Astrocyte (in vitro differentiated cells and primary cell): ENCODE data around the gene NEK6. TPM values are rescaled to one million over a fixed set of nuclear protein-coding genes. Genes with fewer than 3 reads are reported as not detected.

ENCODE experiments used
- DNase-seq: peaks from one replicate; pipeline ENCODE4 v3.0.0-alpha.2; 2010; ENCODE audit warnings: low read depth
- FAIRE-seq: peaks from 2 replicates; lab custom pipeline; 2011; peaks lifted over from hg19 to GRCh38; lab: Jason Lieb, UNC
- H2AFZ ChIP-seq: 2 replicates; pipeline ENCODE4 v1.6.0; 2012; ENCODE audit warnings: low read depth, low read length, inconsistent platforms
- H3K27ac ChIP-seq: 2 replicates; pipeline ENCODE4 v1.5.1; 2011; ENCODE audit warnings: low read depth, low read length, inconsistent platforms
- H3K27me3 ChIP-seq: 2 replicates; pipeline ENCODE4 v1.6.0; 2011; ENCODE audit warnings: low read length, inconsistent platforms; ENCODE audit not compliant: insufficient read depth
- H3K36me3 ChIP-seq: 2 replicates; pipeline ENCODE4 v1.5.1; 2011; ENCODE audit warnings: low read length, inconsistent platforms; ENCODE audit not compliant: insufficient read depth
- H3K4me1 ChIP-seq: 2 replicates; pipeline ENCODE4 v1.5.1; 2011; ENCODE audit warnings: low read length, inconsistent platforms; ENCODE audit not compliant: insufficient read depth
- H3K4me2 ChIP-seq: 2 replicates; pipeline ENCODE4 v1.6.0; 2012; ENCODE audit warnings: low read length, inconsistent platforms
- H3K4me3 ChIP-seq: 2 replicates; pipeline ENCODE4 v1.5.1; 2011; ENCODE audit warnings: low read depth, mild to moderate bottlenecking, low read length, inconsistent platforms; ENCODE audit not compliant: insufficient read depth
- H3K79me2 ChIP-seq: 2 replicates; pipeline ENCODE4 v1.6.0; 2012; ENCODE audit warnings: mild to moderate bottlenecking, low read length, inconsistent platforms; ENCODE audit not compliant: insufficient read depth
- H3K9ac ChIP-seq: 2 replicates; pipeline ENCODE4 v1.6.0; 2012; ENCODE audit warnings: mild to moderate bottlenecking, low read length, inconsistent platforms
- H3K9me3 ChIP-seq: 2 replicates; pipeline ENCODE4 v1.5.1; 2012; ENCODE audit warnings: low read depth, mild to moderate bottlenecking, low read length, inconsistent platforms; ENCODE audit not compliant: insufficient read depth
- H4K20me1 ChIP-seq: 2 replicates; pipeline ENCODE4 v1.6.0; 2012; ENCODE audit warnings: low read length, inconsistent platforms; ENCODE audit not compliant: insufficient read depth
- H3K27ac Mint-ChIP-seq: one replicate; pipeline ENCODE4 v1.8.0; 2021; ENCODE audit warnings: mild to moderate bottlenecking, mixed read lengths; ENCODE audit not compliant: unreplicated experiment
- H3K27me3 Mint-ChIP-seq: one replicate; pipeline ENCODE4 v1.8.0; 2021; ENCODE audit warnings: low read depth, mixed read lengths; ENCODE audit not compliant: unreplicated experiment
- H3K36me3 Mint-ChIP-seq: one replicate; pipeline ENCODE4 v1.8.0; 2021; ENCODE audit warnings: low read depth, mixed read lengths; ENCODE audit not compliant: unreplicated experiment
- H3K4me1 Mint-ChIP-seq: one replicate; pipeline ENCODE4 v1.8.0; 2021; ENCODE audit warnings: low read depth, mixed read lengths; ENCODE audit not compliant: unreplicated experiment
- H3K4me3 Mint-ChIP-seq: one replicate; pipeline ENCODE4 v1.8.0; 2021; ENCODE audit warnings: mild to moderate bottlenecking, moderate library complexity, mixed read lengths; ENCODE audit not compliant: unreplicated experiment
- H3K9me3 Mint-ChIP-seq: one replicate; pipeline ENCODE4 v1.8.0; 2021; ENCODE audit warnings: mild to moderate bottlenecking, mixed read lengths; ENCODE audit not compliant: unreplicated experiment
- EZH2 ChIP-seq: IDR thresholded peaks from 2 replicates; pipeline ENCODE4 v1.6.1; 2012; ENCODE audit warnings: mild to moderate bottlenecking, low read length, inconsistent platforms; ENCODE audit not compliant: insufficient read depth
- total RNA-seq: library from RNA; stranded (reverse); gene quantifications from 2 replicates; pipeline ENCODE4 v1.2.1, GENCODE V29; 2021
- TF ChIP-seq, protein P1 (sequence below): IDR thresholded peaks from 2 replicates; pipeline ENCODE4 v1.5.1; 2011; ENCODE audit warnings: low read depth, mild to moderate bottlenecking, inconsistent platforms, low read length, moderate library complexity; ENCODE audit not compliant: insufficient read depth

Gene NEK6
- total RNA-seq, 1 donor from 2014 or later, result 76.8 TPM

- H3K4me2 ChIP-seq, result peak overlapping the region; percentile 54
- H3K4me3 ChIP-seq, result no peak overlapping the region
- H3K27ac ChIP-seq, result peak overlapping the region; percentile 31
- H3K27me3 Mint-ChIP-seq, result no peaks in the 10 kb centered on the region
- peaks cover 4% of the 10 kb centered on the region for H3K36me3 Mint-ChIP-seq
- H3K27ac Mint-ChIP-seq, result peak overlapping the region; percentile 26
- H3K4me1 Mint-ChIP-seq, result peaks cover 47% of the 10 kb centered on the region
- DNase-seq, result no peak
- no peak for FAIRE-seq
- H3K9me3 Mint-ChIP-seq, result no peaks in the 10 kb centered on the region
- TF ChIP-seq, protein P1, sequence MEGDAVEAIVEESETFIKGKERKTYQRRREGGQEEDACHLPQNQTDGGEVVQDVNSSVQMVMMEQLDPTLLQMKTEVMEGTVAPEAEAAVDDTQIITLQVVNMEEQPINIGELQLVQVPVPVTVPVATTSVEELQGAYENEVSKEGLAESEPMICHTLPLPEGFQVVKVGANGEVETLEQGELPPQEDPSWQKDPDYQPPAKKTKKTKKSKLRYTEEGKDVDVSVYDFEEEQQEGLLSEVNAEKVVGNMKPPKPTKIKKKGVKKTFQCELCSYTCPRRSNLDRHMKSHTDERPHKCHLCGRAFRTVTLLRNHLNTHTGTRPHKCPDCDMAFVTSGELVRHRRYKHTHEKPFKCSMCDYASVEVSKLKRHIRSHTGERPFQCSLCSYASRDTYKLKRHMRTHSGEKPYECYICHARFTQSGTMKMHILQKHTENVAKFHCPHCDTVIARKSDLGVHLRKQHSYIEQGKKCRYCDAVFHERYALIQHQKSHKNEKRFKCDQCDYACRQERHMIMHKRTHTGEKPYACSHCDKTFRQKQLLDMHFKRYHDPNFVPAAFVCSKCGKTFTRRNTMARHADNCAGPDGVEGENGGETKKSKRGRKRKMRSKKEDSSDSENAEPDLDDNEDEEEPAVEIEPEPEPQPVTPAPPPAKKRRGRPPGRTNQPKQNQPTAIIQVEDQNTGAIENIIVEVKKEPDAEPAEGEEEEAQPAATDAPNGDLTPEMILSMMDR, result no peak
- no peak for TF ChIP-seq EZH2
- no peaks in the 10 kb centered on the region for H3K36me3 ChIP-seq
- peak overlapping the region; percentile 9 for H3K4me3 Mint-ChIP-seq
- H2AFZ ChIP-seq, result no peak overlapping the region
- peaks cover 82% of the 10 kb centered on the region for H3K4me1 ChIP-seq
- H3K9me3 ChIP-seq, result no peaks in the 10 kb centered on the region
- H4K20me1 ChIP-seq, result peaks cover 79% of the 10 kb centered on the region
- peak overlapping the region; percentile 42 for H3K9ac ChIP-seq
- peaks cover 100% of the 10 kb centered on the region for H3K79me2 ChIP-seq
- no peaks in the 10 kb centered on the region for H3K27me3 ChIP-seq
Observed at GRCh38 chr9:124292696-124293593, 35.2 kb downstream of the NEK6 start.

GRCh38 chr9:124293718-124294506 lies 36.2 kb downstream of the NEK6 start:
- Histone ChIP-seq H3K79me2 (peaks cover 100% of the 10 kb centered on the region), H3K9me3 (no peaks in the 10 kb centered on the region), H2AFZ (no peak overlapping the region), H3K4me3 (no peak overlapping the region), H4K20me1 (peaks cover 80% of the 10 kb centered on the region), H3K27me3 (no peaks in the 10 kb centered on the region), H3K36me3 (no peaks in the 10 kb centered on the region), H3K9ac (peak overlapping the region; percentile 19), H3K4me2 (no peak overlapping the region), H3K27ac (no peak overlapping the region), H3K4me1 (peaks cover 90% of the 10 kb centered on the region)
- Mint-ChIP-seq H3K36me3 (peaks cover 4% of the 10 kb centered on the region), H3K4me1 (peaks cover 45% of the 10 kb centered on the region), H3K27me3 (no peaks in the 10 kb centered on the region), H3K4me3 (peak overlapping the region; percentile 66), H3K9me3 (no peaks in the 10 kb centered on the region), H3K27ac (peak overlapping the region; percentile 89)
- no peak for FAIRE-seq
- DNase-seq, result no peak
- TF ChIP-seq EZH2, result no peak
- TF ChIP-seq, protein P1, result no peak
